H1 (cell line): ENCODE measurements around the gene PHAX. TPM values are rescaled to one million over a fixed set of nuclear protein-coding genes. Genes with fewer than 3 reads are reported as not detected.

Source experiments
- ASH2L ChIP-seq: fragments of 200-600, 300-600 bp; sonication (generic); IDR thresholded peaks from one replicate; pipeline ENCODE4 v1.7.1; 2017; ENCODE audit warnings: low read length
- CHD7 ChIP-seq: fragments of 300-600 bp; sonication (generic); IDR thresholded peaks from 2 replicates; pipeline ENCODE4 v1.7.1; 2012; ENCODE audit warnings: low read length, moderate library complexity, mild to moderate bottlenecking, inconsistent platforms; ENCODE audit not compliant: insufficient replicate concordance
- CREB1 ChIP-seq: IDR thresholded peaks from 2 replicates; pipeline ENCODE4 v1.6.1; 2012; ENCODE audit warnings: inconsistent platforms
- EP300 ChIP-seq, 2 experiments: IDR thresholded peaks; 1 replicate in 1 of 2; 2 replicates in 1 of 2; pipeline ENCODE4 v1.6.1; 2011 to 2012; ENCODE audit warnings: low read depth in 2 of 2, low read length in 2 of 2, mild to moderate bottlenecking in 2 of 2, borderline replicate concordance in 1 of 2, inconsistent platforms in 1 of 2, moderate library complexity in 1 of 2
- EZH2 ChIP-seq: fragments of 200-600 bp; sonication (generic); IDR thresholded peaks from 2 replicates; pipeline ENCODE4 v1.7.1; 2012; ENCODE audit warnings: low read depth, mild to moderate bottlenecking, moderate library complexity, low read length, inconsistent platforms; ENCODE audit not compliant: severe bottlenecking
- JUN ChIP-seq: IDR thresholded peaks from 2 replicates; pipeline ENCODE4 v1.6.1; 2011; ENCODE audit warnings: low read depth, mild to moderate bottlenecking, improper control_type of control experiment, low read length
- KDM4A ChIP-seq: IDR thresholded peaks from one replicate; pipeline ENCODE4 v1.7.1; 2012; ENCODE audit warnings: low read depth, mild to moderate bottlenecking, moderate library complexity, low read length, inconsistent platforms; ENCODE audit not compliant: severe bottlenecking
- RAD21 ChIP-seq, 2 experiments: IDR thresholded peaks in 1 of 2; conservative IDR thresholded peaks in 1 of 2; 2 replicates each; pipeline ENCODE4 v1.6.1; 2011; ENCODE audit warnings: low read depth in 2 of 2, low read length in 2 of 2, improper control_type of control experiment in 1 of 2, inconsistent platforms in 1 of 2, mild to moderate bottlenecking in 1 of 2, moderate library complexity in 1 of 2
- RBBP5 ChIP-seq: IDR thresholded peaks from 2 replicates; pipeline ENCODE4 v1.7.1; 2012; ENCODE audit warnings: low read depth, mild to moderate bottlenecking, inconsistent platforms, low read length, moderate library complexity, borderline replicate concordance
- USF2 ChIP-seq: IDR thresholded peaks from 2 replicates; pipeline ENCODE4 v1.6.1; 2011; ENCODE audit warnings: low read length, improper control_type of control experiment
- polyA plus RNA-seq, 7 experiments: library from polyadenylated mRNA; depleted of rRNA in 3 of 7; stranded (reverse) in 5 of 7; unstranded in 2 of 7; fragments of >200 nt in 5 of 7; fragments of 200-250 nt in 2 of 7; gene quantifications; 1 replicate in 5 of 7; 2 replicates in 1 of 7; 4 replicates in 1 of 7; pipeline versions ENCODE4 v1.2.1 to v1.2.3, GENCODE V29; 2011 to 2013; ENCODE audit warnings: missing spikeins in 2 of 7, mixed read lengths in 2 of 7
- total RNA-seq: library from RNA; stranded (reverse); fragmentation: NEBNext Ultra II Directional; extraction: Animal tissue kit (Norgen Biotek cat#: 25700); gene quantifications from 2 replicates; pipeline ENCODE4 v1.2.1, GENCODE V29; 2021

PHAX gene
- total and polyA plus RNA-seq, 2 of the 8 experiments (the other 6 are each of a cell fraction or from before 2014, with no cell fraction given), result 32.1 to 59.5 TPM

DNA sequence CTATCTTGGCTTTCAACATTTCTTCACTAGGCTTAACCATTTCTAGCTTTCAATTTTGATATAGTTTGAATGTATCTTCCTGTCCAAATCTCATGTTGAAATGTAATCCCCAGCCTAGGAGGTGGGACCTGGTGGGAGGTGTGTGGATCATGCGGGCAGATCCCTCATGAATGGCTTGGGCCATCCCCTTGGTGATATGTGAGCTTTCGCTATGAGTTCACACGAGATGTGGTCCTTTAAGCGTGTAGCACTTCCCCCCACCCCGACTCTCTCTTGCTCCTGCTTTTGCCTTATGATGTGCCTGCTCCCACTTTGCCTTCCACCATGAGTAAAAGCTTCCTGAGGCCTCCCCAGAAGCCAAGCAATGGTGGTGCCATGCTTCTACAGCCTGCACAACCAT, 40.6 kb downstream of the PHAX start (continued):
- TF ChIP-seq CHD7 (no peak), CREB1 (no peak), ASH2L (no peak), RAD21 (IDR thresholded peaks at IDR 0.05 in 1 of 2, conservative IDR thresholded peaks at IDR 0.05 in 1 of 2; ENCODE audit: low read depth in 2 of 2, low read length in 2 of 2) (no peak), KDM4A (no peak), EP300 (IDR thresholded peaks at IDR 0.05; ENCODE audit: borderline replicate concordance in 1 of 2, low read depth in 2 of 2, low read length in 2 of 2) (no peak), JUN (no peak), USF2 (no peak), RBBP5 (no peak), EZH2 (no peak)
